Keratinocyte (primary cell): ENCODE data around the gene UNC119B. TPM values are rescaled to one million over a fixed set of nuclear protein-coding genes. Genes with fewer than 3 reads are reported as not detected.
A peak's percentile ranks its signal among the peaks of the same experiment; 100 is the strongest.

Experiments used
- DNase-seq: peaks from one replicate; pipeline ENCODE4 v3.0.0-alpha.2; 2011; ENCODE audit warnings: low read depth, missing footprints, low spot score
- FAIRE-seq: peaks from 2 replicates; lab custom pipeline; 2011; peaks lifted over from hg19 to GRCh38; lab: Jason Lieb, UNC
- H2AFZ ChIP-seq: 2 replicates; pipeline ENCODE4 v1.6.0; 2012; ENCODE audit warnings: low read length, control low read depth, inconsistent platforms; ENCODE audit not compliant: control insufficient read depth
- H3K27ac ChIP-seq: 2 replicates; pipeline ENCODE4 v1.5.1; 2011; ENCODE audit warnings: low read length; ENCODE audit not compliant: control insufficient read depth, insufficient read depth
- H3K27me3 ChIP-seq: 3 replicates; pipeline ENCODE4 v1.6.0; 2011; ENCODE audit warnings: low read length; ENCODE audit not compliant: control insufficient read depth, insufficient read depth; ENCODE audit errors: extremely low read depth
- H3K36me3 ChIP-seq, 2 experiments: 2 replicates in 1 of 2; 3 replicates in 1 of 2; pipeline ENCODE4 v1.5.1; 2011; ENCODE audit warnings: low read length in 2 of 2, mild to moderate bottlenecking in 1 of 2; ENCODE audit not compliant: control insufficient read depth in 2 of 2, insufficient read depth in 2 of 2; ENCODE audit errors: extremely low read depth in 1 of 2
- H3K4me1 ChIP-seq: 3 replicates; pipeline ENCODE4 v1.5.1; 2011; ENCODE audit warnings: low read length; ENCODE audit not compliant: control insufficient read depth, insufficient read depth; ENCODE audit errors: extremely low read depth
- H3K4me2 ChIP-seq: 3 replicates; pipeline ENCODE4 v1.6.0; 2011; ENCODE audit warnings: low read depth, low read length; ENCODE audit not compliant: control insufficient read depth, insufficient read depth; ENCODE audit errors: extremely low read depth
- H3K4me3 ChIP-seq, 3 experiments: fragments of 200-600 bp in 1 of 3; sonication (generic) in 1 of 3; 2 replicates in 2 of 3; 3 replicates in 1 of 3; pipeline ENCODE4 v1.5.1; 2011 to 2016; ENCODE audit warnings: low read length in 3 of 3, mild to moderate bottlenecking in 3 of 3, control low read depth in 2 of 3, inconsistent platforms in 1 of 3, low read depth in 1 of 3, mixed read lengths in 1 of 3, mixed run types in 1 of 3, moderate library complexity in 1 of 3; ENCODE audit not compliant: control insufficient read depth in 2 of 3, insufficient read depth in 2 of 3; ENCODE audit errors: extremely low read depth in 1 of 3
- H3K79me2 ChIP-seq: 2 replicates; pipeline ENCODE4 v1.6.0; 2012; ENCODE audit warnings: low read length; ENCODE audit not compliant: control insufficient read depth, insufficient read depth
- H3K9ac ChIP-seq: 3 replicates; pipeline ENCODE4 v1.6.0; 2011; ENCODE audit warnings: low read length; ENCODE audit not compliant: control insufficient read depth, insufficient read depth; ENCODE audit errors: extremely low read depth
- H3K9me1 ChIP-seq: 3 replicates; pipeline ENCODE4 v1.6.0; 2011; ENCODE audit warnings: low read length; ENCODE audit not compliant: control insufficient read depth, insufficient read depth; ENCODE audit errors: extremely low read depth
- H3K9me3 ChIP-seq: 2 replicates; pipeline ENCODE4 v1.5.1; 2012; ENCODE audit warnings: low read depth, low read length; ENCODE audit not compliant: control insufficient read depth
- H4K20me1 ChIP-seq: 3 replicates; pipeline ENCODE4 v1.6.0; 2011; ENCODE audit warnings: low read length; ENCODE audit not compliant: control insufficient read depth, insufficient read depth; ENCODE audit errors: extremely low read depth
- CTCF ChIP-seq, 3 experiments: IDR thresholded peaks in 1 of 3; conservative IDR thresholded peaks in 1 of 3; optimal IDR thresholded peaks in 1 of 3; 2 replicates in 2 of 3; 3 replicates in 1 of 3; pipeline versions ENCODE3 to v1.5.1; 2011; ENCODE audit warnings: low read length in 3 of 3, mild to moderate bottlenecking in 3 of 3, moderate library complexity in 2 of 3, control low read depth in 1 of 3, inconsistent platforms in 1 of 3; ENCODE audit not compliant: insufficient read depth in 2 of 3; ENCODE audit errors: extremely low read depth in 1 of 3
- EZH2 ChIP-seq: IDR thresholded peaks from one replicate; pipeline ENCODE4 v1.6.1; 2012; ENCODE audit warnings: inconsistent platforms, mild to moderate bottlenecking, low read length, moderate library complexity
- dilution Hi-C: fragments of 300-500 bp; cut with MboI; formaldehyde crosslinking; loops from one replicate; pipeline ENCODE4 v1.7.0; 2020; ENCODE audit warnings: low sequenced_read_pairs; ENCODE audit not compliant: extremely low pct_ligation_motif_present
- polyA plus RNA-seq, 5 experiments: library from polyadenylated mRNA; depleted of rRNA in 3 of 5; stranded (reverse) in 3 of 5; stranded (forward) in 1 of 5; unstranded in 1 of 5; fragments of >200 nt; gene quantifications; 1 replicate in 1 of 5; 2 replicates in 3 of 5; 3 replicates in 1 of 5; pipeline versions ENCODE4 v1.2.1 to v1.2.3, GENCODE V29; 2011 to 2012; ENCODE audit warnings: missing spikeins in 2 of 5, low read depth in 1 of 5, low replicate concordance in 1 of 5

UNC119B gene
- polyA plus RNA-seq, 1 donor (not counting 4 experiments of a cell fraction or from before 2014, with no cell fraction given), result 22.0 TPM

- FAIRE-seq (no peak), DNase-seq (no peak)
- H4K20me1 ChIP-seq, result no peaks in the 10 kb centered on the region
- TF ChIP-seq CTCF (optimal IDR thresholded peaks at IDR 0.05 in 1 of 3, IDR thresholded peaks at IDR 0.05 in 1 of 3, conservative IDR thresholded peaks at IDR 0.05 in 1 of 3; ENCODE audit: extremely low read depth in 1 of 3, insufficient read depth in 2 of 3, low read length in 3 of 3) (no peak), EZH2 (no peak)
- H3K9ac ChIP-seq, result no peak overlapping the region
- peaks cover 3 to 7% of the 10 kb centered on the region in 2 experiments for H3K36me3 ChIP-seq
- H3K9me1 ChIP-seq, result no peaks in the 10 kb centered on the region
- H3K27ac ChIP-seq, result no peak overlapping the region
- H3K79me2 ChIP-seq, result peaks cover 15% of the 10 kb centered on the region
- H3K4me2 ChIP-seq, result no peak overlapping the region
- H3K9me3 ChIP-seq, result no peaks in the 10 kb centered on the region
- no peak overlapping the region for H2AFZ ChIP-seq
- H3K4me3 ChIP-seq, result no peak overlapping the region
- H3K27me3 ChIP-seq, result no peaks in the 10 kb centered on the region
- H3K4me1 ChIP-seq, result peaks cover 13% of the 10 kb centered on the region
- dilution Hi-C loops, result no loop called here
Observed at GRCh38 chr12:120708651-120709050, 1.6 kb upstream of the UNC119B start.

- Histone ChIP-seq H3K79me2 (peaks cover 15% of the 10 kb centered on the region), H3K4me2 (peak overlapping the region; percentile 92), H3K9me3 (no peaks in the 10 kb centered on the region), H3K36me3 (peaks cover 10 to 16% of the 10 kb centered on the region in 2 experiments), H3K27ac (peak overlapping the region; percentile 70), H3K9ac (peak overlapping the region; percentile 90), H2AFZ (peak overlapping the region; percentile 70), H3K27me3 (no peaks in the 10 kb centered on the region), H3K4me3 (peak overlapping the region; percentile 78 to 86 (median 85)), H4K20me1 (no peaks in the 10 kb centered on the region), H3K4me1 (peaks cover 13% of the 10 kb centered on the region), H3K9me1 (no peaks in the 10 kb centered on the region)
- DNase-seq (no peak), FAIRE-seq (no peak)
- TF ChIP-seq CTCF (optimal IDR thresholded peaks at IDR 0.05 in 1 of 3, IDR thresholded peaks at IDR 0.05 in 1 of 3, conservative IDR thresholded peaks at IDR 0.05 in 1 of 3; ENCODE audit: extremely low read depth in 1 of 3, insufficient read depth in 2 of 3, low read length in 3 of 3) (no peak), EZH2 (no peak)
- dilution Hi-C loops, result no loop called here
Observed at GRCh38 chr12:120710805-120711296, 593 bp downstream of the UNC119B start.
